SK-N-SH treated with all-trans-retinoic acid at 6 μM for 48 hours (cell line): ENCODE data around the gene TMEM229A.
A peak's percentile ranks its signal among the peaks of the same experiment; 100 is the strongest.

ENCODE experiments used
- ARNTL ChIP-seq: fragments of 450-650 bp; formaldehyde crosslinking; IDR thresholded peaks from 2 replicates; pipeline ENCODE4 v1.5.0; 2020; ENCODE audit warnings: low read depth, mild to moderate bottlenecking, moderate library complexity, borderline replicate concordance
- CREB5 ChIP-seq: fragments of 250-450 bp; sonication (Bioruptor Pico); IDR thresholded peaks from 2 replicates; pipeline ENCODE4 v1.5.1; 2020; ENCODE audit warnings: low read depth, mild to moderate bottlenecking, moderate library complexity
- ISL1 ChIP-seq: fragments of 250-450 bp; sonication (Bioruptor Pico); IDR thresholded peaks from 2 replicates; pipeline ENCODE4 v2.1.2; 2022; ENCODE audit warnings: mild to moderate bottlenecking, moderate library complexity
- PATZ1 ChIP-seq: fragments of 250-450 bp; sonication (Bioruptor Pico); IDR thresholded peaks from 2 replicates; pipeline ENCODE4 v1.8.0; 2020; ENCODE audit warnings: mild to moderate bottlenecking, moderate library complexity, borderline replicate concordance
- POU6F1 ChIP-seq: fragments of 250-450 bp; sonication (Bioruptor Pico); IDR thresholded peaks from 2 replicates; pipeline ENCODE4 v1.8.0; 2021; ENCODE audit warnings: low read depth, mild to moderate bottlenecking, moderate library complexity, borderline replicate concordance
- PPARA ChIP-seq: fragments of 250-450 bp; sonication (Bioruptor Pico); IDR thresholded peaks from 2 replicates; pipeline ENCODE4 v1.5.0; 2020; ENCODE audit warnings: mild to moderate bottlenecking, borderline replicate concordance
- RARB ChIP-seq: fragments of 250-450 bp; sonication (Bioruptor Pico); IDR thresholded peaks from 2 replicates; pipeline ENCODE4 v1.8.0; 2021; ENCODE audit warnings: mild to moderate bottlenecking, moderate library complexity
- TCF4 ChIP-seq: fragments of 250-450 bp; sonication (Bioruptor Pico); IDR thresholded peaks from 2 replicates; pipeline ENCODE4 v1.8.0; 2021; ENCODE audit warnings: mild to moderate bottlenecking, moderate library complexity, borderline replicate concordance
- TOX ChIP-seq: fragments of 250-450 bp; sonication (Bioruptor Pico); IDR thresholded peaks from 2 replicates; pipeline ENCODE4 v1.8.0; 2021; ENCODE audit warnings: mild to moderate bottlenecking, moderate library complexity, borderline replicate concordance
- ZFP3 ChIP-seq: fragments of 250-450 bp; sonication (Bioruptor Pico); IDR thresholded peaks from 2 replicates; pipeline ENCODE4 v1.5.0; 2020; ENCODE audit warnings: mild to moderate bottlenecking, moderate library complexity
- ZFP30 ChIP-seq: fragments of 450-650 bp; formaldehyde crosslinking; IDR thresholded peaks from 2 replicates; pipeline ENCODE4 v1.5.0; 2022; ENCODE audit warnings: mild to moderate bottlenecking, moderate library complexity

- TF ChIP-seq ZFP3 (no peak), ISL1 (CRISPR knock-in tag) (no peak), CREB5 (CRISPR knock-in tag) (no peak), PATZ1 (CRISPR knock-in tag) (no peak), TOX (no peak), POU6F1 (CRISPR knock-in tag) (no peak), RARB (CRISPR knock-in tag) (no peak), TCF4 (CRISPR knock-in tag) (peak; percentile 23; the same call in 1 of the 2 replicates), ZFP30 (no peak), ARNTL (CRISPR knock-in tag) (no peak), PPARA (CRISPR knock-in tag) (no peak)
Measured at GRCh38 chr7:124033095-124033806, 384 bp upstream of the TMEM229A start.
